SK-N-SH (cell line): ENCODE data around the gene DLG1. TPM values are rescaled to one million over a fixed set of nuclear protein-coding genes. Genes with fewer than 3 reads are reported as not detected.
"Not testable (repeated sequence)": the region's sequence is repeated elsewhere in the genome, so short reads cannot be mapped to it uniquely, and the experiment has no call there.

Experiments used
- CTCF ChIA-PET: fragments of 300-600, 350-600 bp; formaldehyde crosslinking; extraction: SDS; loops from one replicate; lab custom pipeline; 2021; lab: Yijun Ruan, JAX
- POLR2A ChIA-PET: fragments of 350-600 bp; sonication (Branson Sonifier 250); formaldehyde crosslinking; extraction: SDS; loops from one replicate; lab custom pipeline; 2020; ENCODE audit warnings: antibody characterized with exemption, inconsistent platforms; lab: Yijun Ruan, JAX
- DNase-seq: peaks from one replicate; pipeline ENCODE4 v3.0.0; 2012
- H2AFZ ChIP-seq: fragments of 200-600 bp; sonication (generic); 2 replicates; pipeline ENCODE4 v1.8.1; 2016; ENCODE audit warnings: antibody characterized with exemption, mild to moderate bottlenecking, low read depth
- H3F3A ChIP-seq: fragments of 200-600 bp; sonication (generic); replicated peaks from 2 replicates; pipeline ENCODE3; 2016; ENCODE audit warnings: antibody characterized with exemption, mild to moderate bottlenecking; ENCODE audit not compliant: insufficient read depth
- H3K27ac ChIP-seq, 2 experiments: fragments of 200-500 bp in 1 of 2; fragments of 200-600 bp in 1 of 2; sonication (Bioruptor generic) in 1 of 2; sonication (generic), shearing (Covaris generic) in 1 of 2; 2 replicates each; pipeline versions ENCODE4 v1.5.1 to v1.6.1; 2014 to 2016; ENCODE audit warnings: low read depth in 2 of 2, inconsistent platforms in 1 of 2, low read length in 1 of 2, mild to moderate bottlenecking in 1 of 2, mixed read lengths in 1 of 2
- H3K27me3 ChIP-seq: fragments of 200-600 bp; sonication (generic), shearing (Covaris generic); 2 replicates; pipeline ENCODE4 v1.6.1; 2016; ENCODE audit warnings: mixed run types; ENCODE audit not compliant: insufficient read depth
- H3K36me3 ChIP-seq, 2 experiments: fragments of 200-500 bp in 1 of 2; fragments of 200-600 bp in 1 of 2; sonication (Bioruptor generic) in 1 of 2; sonication (generic) in 1 of 2; replicated peaks in 1 of 2; 2 replicates each; pipeline versions ENCODE3 to v1.5.1; 2014 to 2016; ENCODE audit warnings: low read length in 1 of 2, mild to moderate bottlenecking in 1 of 2; ENCODE audit not compliant: insufficient read depth in 2 of 2, control insufficient read depth in 1 of 2
- H3K4me1 ChIP-seq, 2 experiments: fragments of 200-500 bp in 1 of 2; fragments of 200-600 bp in 1 of 2; sonication (Bioruptor generic) in 1 of 2; sonication (generic), shearing (Covaris generic) in 1 of 2; 2 replicates each; pipeline versions ENCODE4 v1.5.1 to v1.6.1; 2014 to 2016; ENCODE audit warnings: low read depth in 1 of 2, low read length in 1 of 2, mixed run types in 1 of 2; ENCODE audit not compliant: insufficient read depth in 2 of 2, control insufficient read depth in 1 of 2
- H3K4me2 ChIP-seq: fragments of 200-600 bp; sonication (generic), shearing (Covaris generic); 2 replicates; pipeline ENCODE4 v1.6.1; 2017; ENCODE audit warnings: mixed run types
- H3K4me3 ChIP-seq, 2 experiments: fragments of 200-500 bp in 1 of 2; fragments of 200-600 bp in 1 of 2; sonication (Bioruptor generic) in 1 of 2; sonication (generic), shearing (Covaris generic) in 1 of 2; 2 replicates each; pipeline versions ENCODE4 v1.5.1 to v1.8.1; 2014 to 2016; ENCODE audit warnings: low read depth in 2 of 2, inconsistent platforms in 1 of 2, low read length in 1 of 2, mild to moderate bottlenecking in 1 of 2, mixed read lengths in 1 of 2, moderate library complexity in 1 of 2
- H3K79me2 ChIP-seq: fragments of 200-600 bp; sonication (generic); 2 replicates; pipeline ENCODE4 v1.8.1; 2017; ENCODE audit warnings: mild to moderate bottlenecking; ENCODE audit not compliant: insufficient read depth
- H3K9ac ChIP-seq: fragments of 200-600 bp; sonication (generic); 2 replicates; pipeline ENCODE4 v1.6.1; 2017; ENCODE audit warnings: mixed run types
- H3K9me2 ChIP-seq: fragments of 200-600 bp; sonication (generic); 2 replicates; pipeline ENCODE4 v1.6.1; 2017; ENCODE audit warnings: mixed run types
- H3K9me3 ChIP-seq: fragments of 200-600 bp; sonication (generic); 2 replicates; pipeline ENCODE4 v1.6.1; 2017; ENCODE audit warnings: mixed run types, mild to moderate bottlenecking, moderate library complexity
- H4K20me1 ChIP-seq: fragments of 200-600 bp; sonication (generic); 2 replicates; pipeline ENCODE4 v1.6.1; 2017; ENCODE audit warnings: mild to moderate bottlenecking, mixed run types; ENCODE audit not compliant: insufficient read depth
- CTCF ChIP-seq: fragments of 200-600 bp; sonication (generic); IDR thresholded peaks from 2 replicates; pipeline ENCODE4 v1.6.1; 2017; ENCODE audit warnings: antibody characterized with exemption, mild to moderate bottlenecking, moderate library complexity
- MXI1 ChIP-seq: IDR thresholded peaks from 2 replicates; pipeline ENCODE4 v1.6.1; 2012; ENCODE audit warnings: mild to moderate bottlenecking, low read depth, low read length, improper control_type of control experiment
- NFIC ChIP-seq: IDR thresholded peaks from 2 replicates; pipeline ENCODE4 v1.4.0; 2012; ENCODE audit warnings: borderline replicate concordance
- PBX3 ChIP-seq: IDR thresholded peaks from 2 replicates; pipeline ENCODE4; 2012
- POLR2AphosphoS5 ChIP-seq: IDR thresholded peaks from 2 replicates; pipeline ENCODE4 v1.6.1; 2012; ENCODE audit warnings: low read depth, low read length
- RFX5 ChIP-seq: IDR thresholded peaks from 2 replicates; pipeline ENCODE4 v1.6.1; 2012; ENCODE audit warnings: mild to moderate bottlenecking, improper control_type of control experiment, low read length
- RXRA ChIP-seq: IDR thresholded peaks from 2 replicates; pipeline ENCODE4 v1.4.0; 2012; ENCODE audit warnings: low read depth, mild to moderate bottlenecking, borderline replicate concordance
- YY1 ChIP-seq: IDR thresholded peaks from 2 replicates; pipeline ENCODE4 v1.4.0; 2012; ENCODE audit warnings: low read depth, mild to moderate bottlenecking
- WGBS: methylation state at CpG from one replicate; pipeline ENCODE4 v1.1.6; 2017; ENCODE audit warnings: low lambda C conversion rate; 5-methylcytosine and 5-hydroxymethylcytosine counted together
- polyA plus RNA-seq, 3 experiments: library from polyadenylated mRNA; depleted of rRNA; stranded (reverse); fragments of >200 nt; gene quantifications; 2 replicates each; pipeline ENCODE4 v1.2.3, GENCODE V29; 2012

The DLG1 gene
- polyA plus RNA-seq, 1 of the 3 experiments (the other 2 are of a cell fraction), result 16.5 TPM

- Histone ChIP-seq H4K20me1 (no peaks in the 10 kb centered on the region; the same call in 1 of the 2 replicates), H3K79me2 (peaks cover 79% of the 10 kb centered on the region), H3K9ac (no peak overlapping the region), H3K36me3 (peaks cover 0 to 8% of the 10 kb centered on the region in 2 experiments), H3K27ac (no peak overlapping the region), H3K27me3 (no peaks in the 10 kb centered on the region), H3F3A (peaks cover 24% of the 10 kb centered on the region), H3K4me2 (no peak overlapping the region), H3K9me3 (no peaks in the 10 kb centered on the region), H3K9me2 (no peaks in the 10 kb centered on the region), H2AFZ (no peak overlapping the region), H3K4me1 (peaks cover 3 to 28% of the 10 kb centered on the region in 2 experiments; a peak in 3 of 4 replicates), H3K4me3 (no peak overlapping the region)
- no peak for TF ChIP-seq RXRA
- no peak for TF ChIP-seq PBX3
- no peak for TF ChIP-seq RFX5
- TF ChIP-seq MXI1, result no peak
- no peak for TF ChIP-seq YY1
- TF ChIP-seq POLR2AphosphoS5, result no peak
- no peak for TF ChIP-seq CTCF
- no peak for TF ChIP-seq NFIC
- ChIA-PET POLR2A (no interaction called here), CTCF (interaction anchor here (1.1 kb wide), 2 partner anchors 12 to 290 kb away, joined by 4 to 5 read pairs; no protein-coding TSS in a partner anchor)
- WGBS, result 96% methylated on average over 5 of the region's 5 CpGs
- no peak for DNase-seq
These were observed 86.1 kb downstream of the DLG1 start for GRCh38 chr3:197212290-197212689.

- CTCF ChIA-PET, H3K9me3 ChIP-seq, H3K9ac ChIP-seq, H3K4me3 ChIP-seq, H3K4me2 ChIP-seq, POLR2A ChIA-PET, DNase-seq, H4K20me1 ChIP-seq, H3K27me3 ChIP-seq, H3K9me2 ChIP-seq, H2AFZ ChIP-seq, H3K27ac ChIP-seq: not testable (repeated sequence)
- Histone ChIP-seq H3K4me1 (peaks cover 6 to 23% of the 10 kb centered on the region in 2 experiments; a peak in 3 of 4 replicates), H3F3A (peaks cover 18% of the 10 kb centered on the region), H3K79me2 (peaks cover 83% of the 10 kb centered on the region), H3K36me3 (peaks cover 0 to 12% of the 10 kb centered on the region in 2 experiments)
- 91% methylated on average over 4 of the region's 4 CpGs for WGBS
These were observed 86.7 kb downstream of the DLG1 start for GRCh38 chr3:197211698-197212097.
